NCI-H2227 (cell line): ENCODE measurements around the gene MMP2.
A peak's percentile ranks its signal among the peaks of the same experiment; 100 is the strongest.

Source experiments
- DNase-seq: peaks from one replicate; lab custom pipeline; 2025; ENCODE audit not compliant: unreplicated experiment; lab: John Stamatoyannopoulos, UW

The MMP2 gene

DNA sequence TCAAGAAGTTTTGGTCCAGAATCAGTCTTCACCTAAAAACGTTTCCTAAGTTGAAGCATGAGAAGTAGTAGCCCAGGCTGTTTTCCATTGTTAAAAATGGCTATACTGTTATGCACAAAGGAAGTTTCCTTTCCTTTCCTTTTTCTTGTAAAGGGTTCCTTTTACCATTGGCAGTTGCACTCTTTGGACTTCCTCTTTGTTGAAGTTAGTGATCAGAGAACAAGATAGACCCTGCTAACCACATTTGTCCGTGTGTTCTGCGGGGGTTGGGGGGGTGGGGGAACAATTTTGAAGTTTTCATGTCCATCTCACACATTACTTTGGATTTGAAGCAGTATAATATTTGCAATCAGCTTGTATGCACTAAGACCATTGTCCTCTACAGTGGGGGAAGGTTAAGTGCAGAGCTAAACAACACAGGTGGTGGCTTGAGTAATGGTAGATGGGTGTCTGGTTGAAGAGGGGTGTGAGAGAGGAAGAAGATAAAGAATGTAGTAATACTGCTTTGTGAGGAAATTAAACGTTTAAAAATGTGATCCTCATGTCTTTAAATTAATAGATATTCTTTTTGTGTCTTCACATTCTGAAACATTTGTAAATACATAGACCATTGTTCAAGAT lies 31.3 kb downstream of the MMP2 start:
- no peak for DNase-seq

DNA sequence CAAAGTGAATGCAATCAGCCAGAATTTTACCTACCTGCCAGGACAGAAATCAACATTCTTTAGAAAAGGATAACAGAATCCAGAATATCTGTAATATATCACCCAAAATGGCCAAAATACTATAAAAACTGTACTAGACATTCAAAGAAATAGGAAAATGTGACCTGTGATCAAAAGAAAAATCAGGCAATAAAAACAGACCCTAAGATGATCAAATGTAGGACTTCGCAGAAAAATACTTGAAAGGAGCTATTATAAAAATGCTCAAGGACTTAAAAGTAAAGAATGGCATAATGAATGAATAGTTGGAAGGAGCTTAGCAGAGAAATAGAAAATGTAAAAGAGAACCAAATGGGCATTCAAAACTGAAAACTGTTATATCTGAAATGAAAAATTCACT lies 33.9 kb downstream of the MMP2 start:
- no peak for DNase-seq

DNA sequence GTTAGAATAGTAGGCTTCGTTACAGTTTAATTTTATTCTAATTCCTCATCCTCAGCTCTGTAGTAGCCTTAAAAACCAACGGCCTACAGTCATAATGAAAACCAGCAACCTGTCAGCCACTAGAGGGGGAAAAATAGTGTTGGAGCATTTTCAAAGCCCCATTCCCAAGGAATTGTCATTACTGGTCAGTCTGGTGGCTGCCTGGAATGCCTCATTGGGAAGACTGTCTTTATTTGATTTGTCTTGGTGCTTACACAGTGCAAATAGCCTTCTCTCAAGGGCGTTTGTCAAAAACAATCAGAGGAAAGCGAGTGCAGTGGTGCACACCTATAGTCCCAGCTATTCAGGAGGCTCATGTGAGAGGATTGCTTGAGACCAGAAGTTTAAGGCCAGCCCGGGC lies 34.6 kb downstream of the MMP2 start:
- DNase-seq = no peak

DNA sequence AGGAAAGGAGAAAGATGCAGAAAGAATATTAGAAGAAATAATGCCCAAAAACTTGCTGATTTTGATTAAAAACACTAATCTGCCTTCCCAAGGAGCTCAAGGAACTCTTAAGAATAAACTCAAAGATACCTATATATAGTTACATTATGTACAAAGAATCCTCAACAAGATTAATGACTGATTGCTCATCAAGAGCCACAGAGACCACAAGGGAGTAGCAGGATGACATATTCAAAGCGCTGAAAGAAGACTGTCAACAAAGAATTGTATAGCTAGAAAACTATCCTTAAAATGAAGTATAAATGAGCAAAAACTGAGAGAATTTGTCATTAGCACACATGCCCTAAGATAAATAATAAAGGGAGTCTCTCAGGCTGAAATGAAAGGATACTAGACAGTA lies 36.1 kb downstream of the MMP2 start:
- DNase-seq = no peak

DNA sequence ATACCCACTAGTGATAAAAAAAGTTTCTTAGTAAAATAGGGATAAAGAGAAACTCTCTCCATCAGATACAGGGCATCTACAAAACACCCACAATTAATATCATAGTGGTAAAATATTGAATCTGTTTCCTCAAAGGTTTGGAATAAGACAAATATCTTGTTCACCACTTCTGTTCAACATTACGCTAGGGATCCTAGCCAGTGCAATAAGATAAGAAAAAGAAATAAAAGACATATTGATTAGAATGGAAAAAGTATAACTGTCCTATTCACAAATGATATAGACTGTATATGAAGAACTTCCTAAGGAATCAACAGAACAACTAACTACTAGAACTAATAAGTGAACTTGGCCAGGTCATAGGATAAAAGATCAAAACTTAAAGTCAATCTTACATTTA lies 42.8 kb downstream of the MMP2 start:
- no peak for DNase-seq

DNA sequence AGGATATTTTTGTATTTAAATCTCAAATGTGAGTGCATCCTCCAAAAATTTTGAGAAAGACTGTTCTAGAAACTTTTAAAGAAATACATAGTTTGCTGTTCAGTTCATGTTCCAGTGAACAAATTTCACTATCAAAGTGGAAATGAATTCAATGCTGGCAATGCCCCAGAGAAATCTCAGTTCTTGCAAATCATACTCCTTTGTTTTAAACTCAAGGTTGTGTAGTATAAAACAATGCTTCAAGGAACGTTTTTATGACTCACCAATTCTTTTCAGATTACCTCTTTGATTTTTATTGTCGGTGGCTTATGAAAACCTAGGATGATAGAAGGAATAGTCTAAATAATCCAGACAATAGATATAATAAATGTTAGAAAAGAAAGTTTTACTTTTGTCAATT lies 47.4 kb downstream of the MMP2 start:
- DNase-seq = no peak

DNA sequence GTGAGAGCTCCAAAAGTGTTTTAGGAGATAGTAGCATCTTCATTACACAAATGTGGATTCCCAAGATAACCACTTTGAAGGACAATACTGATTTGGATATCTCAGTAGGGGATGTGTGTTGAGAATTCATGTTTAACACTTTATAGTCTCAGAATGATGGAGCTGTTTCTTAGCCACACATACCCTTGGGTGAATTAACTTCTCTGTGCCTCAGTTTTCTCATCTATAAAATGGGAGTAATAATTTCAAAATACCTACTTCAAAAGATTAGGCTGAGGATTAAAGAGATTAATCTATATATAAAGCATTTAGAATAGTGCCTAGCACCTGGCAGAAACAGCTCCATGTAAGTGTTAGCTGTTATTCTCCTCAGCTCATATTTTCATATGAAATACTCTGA lies 48.9 kb downstream of the MMP2 start:
- no peak for DNase-seq

DNA sequence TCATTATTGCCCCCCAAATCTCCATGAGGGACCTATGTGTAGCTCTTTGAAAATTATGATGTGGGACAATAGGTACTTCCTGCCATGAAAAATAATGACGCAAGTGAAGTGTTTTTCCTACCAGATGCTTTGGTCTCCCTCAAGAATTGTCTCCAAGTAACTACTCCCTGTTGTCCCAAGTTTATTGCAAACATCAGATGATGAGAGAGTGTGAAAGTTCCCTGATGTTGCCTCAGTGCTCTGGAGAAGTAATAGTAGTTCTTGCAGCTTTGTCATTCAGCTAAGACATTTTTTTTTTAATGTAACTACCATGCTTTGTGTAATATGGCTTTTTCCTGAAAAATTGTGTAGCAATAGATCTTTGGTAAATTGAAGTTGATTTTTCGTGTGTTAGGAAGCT lies 50.0 kb downstream of the MMP2 start:
- DNase-seq = no peak

DNA sequence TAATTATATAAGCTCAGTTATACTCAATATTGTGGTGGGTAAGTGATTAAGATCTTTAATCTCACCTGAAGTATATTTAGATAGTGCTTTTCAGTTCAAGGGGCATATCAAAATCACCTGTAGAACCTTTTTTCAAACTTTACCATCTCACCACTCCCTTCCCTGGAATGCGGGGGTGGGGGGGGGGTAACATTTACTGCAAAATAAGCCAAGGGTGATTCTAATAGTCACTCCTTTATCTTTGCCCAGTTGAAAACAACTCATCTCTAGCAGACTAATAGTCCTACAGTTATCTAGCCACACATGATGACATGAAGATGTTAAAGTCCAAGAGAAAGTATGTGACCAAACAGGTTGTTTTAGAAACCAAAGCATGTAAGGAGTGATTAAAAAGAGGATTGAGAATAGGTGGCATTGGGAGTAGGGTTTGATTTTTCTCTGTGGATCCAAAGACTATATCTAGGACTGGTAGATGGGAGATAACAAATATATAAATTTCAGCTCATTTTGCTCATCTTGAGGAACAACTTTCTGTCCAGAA lies 51.4 kb downstream of the MMP2 start:
- DNase-seq = no peak

DNA sequence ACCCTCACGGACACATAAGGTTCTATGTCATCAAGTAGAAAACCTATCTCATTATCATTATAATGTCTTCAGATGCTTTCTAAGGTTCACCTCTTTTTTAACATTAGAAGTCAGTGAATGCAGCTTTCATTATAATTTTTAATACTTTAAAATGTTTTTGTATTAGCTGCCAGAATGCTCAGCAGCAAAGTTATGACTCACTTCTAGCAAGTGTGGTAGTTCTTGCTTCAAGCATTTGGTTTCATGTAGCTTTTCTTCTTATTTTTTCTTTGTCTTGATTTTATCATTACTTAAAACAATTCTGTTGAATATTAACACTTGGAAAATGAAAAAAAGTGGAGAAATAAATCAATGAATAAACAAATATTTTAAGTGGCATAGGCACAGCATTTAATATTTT lies 53.2 kb downstream of the MMP2 start:
- no peak for DNase-seq

DNA sequence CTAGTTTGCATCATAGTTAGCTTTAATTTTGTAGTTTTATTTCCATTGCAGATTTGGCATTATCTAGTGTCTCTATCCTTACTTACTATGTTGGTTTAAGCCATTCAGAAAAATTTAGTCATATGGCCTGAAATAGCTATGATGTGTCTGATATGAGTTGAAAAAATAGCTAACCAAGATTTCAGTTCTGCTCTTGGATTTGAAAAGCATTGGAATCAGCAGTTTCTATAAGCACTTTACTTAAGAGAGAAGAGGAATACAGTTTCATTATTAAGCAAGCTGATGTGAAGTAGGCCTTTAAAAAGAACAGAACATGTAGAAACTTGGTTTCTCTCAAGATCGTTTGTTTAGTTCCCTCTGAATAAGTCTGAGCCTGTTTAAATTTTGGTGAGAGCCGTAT lies 55.8 kb downstream of the MMP2 start:
- no peak for DNase-seq

DNA sequence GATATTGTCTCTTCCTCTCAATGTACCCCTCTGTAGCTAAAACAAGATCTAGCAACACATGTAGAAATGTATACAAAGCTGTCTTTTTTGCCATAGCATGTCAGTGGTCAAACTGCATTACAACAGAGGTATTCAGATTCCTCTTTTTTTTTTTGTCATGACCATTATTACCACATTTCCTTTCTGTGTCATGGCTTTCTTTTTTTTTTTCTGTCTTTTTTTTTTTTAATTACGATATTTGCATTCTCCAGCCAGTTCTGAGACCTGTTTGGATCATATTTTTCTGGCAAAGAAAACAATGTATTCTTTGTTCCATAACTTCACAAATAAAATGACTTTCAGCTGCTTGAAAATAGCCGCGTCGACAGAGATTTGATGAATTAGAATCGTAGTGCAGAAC lies 60.1 kb downstream of the MMP2 start:
- DNase-seq = no peak

DNA sequence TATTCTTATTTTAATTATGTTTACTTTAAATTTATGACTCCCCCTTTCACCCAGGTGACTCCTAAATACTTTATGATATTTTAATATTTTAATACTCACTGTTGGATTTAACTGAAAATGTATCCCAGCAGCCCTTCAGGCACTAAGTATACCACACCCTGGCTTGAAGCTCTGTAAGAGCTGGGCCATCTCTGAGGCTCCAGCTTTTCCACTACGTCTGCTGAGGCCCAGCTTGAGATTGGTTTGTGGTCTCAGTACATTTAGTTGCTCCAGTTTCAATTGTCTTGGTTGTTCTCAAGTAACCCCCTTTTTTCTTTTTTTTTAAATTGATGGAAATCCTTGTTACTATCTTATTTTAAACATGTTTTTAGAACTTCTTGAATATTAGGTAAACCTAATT lies 60.5 kb downstream of the MMP2 start:
- DNase-seq = no peak

DNA sequence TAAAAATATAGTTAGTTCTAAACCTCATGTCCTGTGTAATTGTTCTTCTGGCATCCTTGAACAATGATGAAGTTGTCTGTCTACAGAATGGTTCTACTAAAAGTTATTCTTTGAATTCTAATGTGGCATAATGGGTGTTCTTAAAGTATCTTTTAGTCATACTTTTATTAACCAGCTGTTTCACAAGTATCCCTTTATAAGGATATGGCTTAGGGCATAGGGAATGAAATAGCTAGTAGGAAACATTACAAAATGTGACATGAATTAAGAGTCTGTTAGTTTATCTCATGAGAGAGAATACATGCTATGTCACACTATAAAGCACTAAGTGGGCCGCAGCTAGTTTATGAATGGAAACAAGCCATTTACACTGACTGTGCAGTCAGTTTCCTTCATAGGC lies 61.2 kb downstream of the MMP2 start:
- no peak for DNase-seq

DNA sequence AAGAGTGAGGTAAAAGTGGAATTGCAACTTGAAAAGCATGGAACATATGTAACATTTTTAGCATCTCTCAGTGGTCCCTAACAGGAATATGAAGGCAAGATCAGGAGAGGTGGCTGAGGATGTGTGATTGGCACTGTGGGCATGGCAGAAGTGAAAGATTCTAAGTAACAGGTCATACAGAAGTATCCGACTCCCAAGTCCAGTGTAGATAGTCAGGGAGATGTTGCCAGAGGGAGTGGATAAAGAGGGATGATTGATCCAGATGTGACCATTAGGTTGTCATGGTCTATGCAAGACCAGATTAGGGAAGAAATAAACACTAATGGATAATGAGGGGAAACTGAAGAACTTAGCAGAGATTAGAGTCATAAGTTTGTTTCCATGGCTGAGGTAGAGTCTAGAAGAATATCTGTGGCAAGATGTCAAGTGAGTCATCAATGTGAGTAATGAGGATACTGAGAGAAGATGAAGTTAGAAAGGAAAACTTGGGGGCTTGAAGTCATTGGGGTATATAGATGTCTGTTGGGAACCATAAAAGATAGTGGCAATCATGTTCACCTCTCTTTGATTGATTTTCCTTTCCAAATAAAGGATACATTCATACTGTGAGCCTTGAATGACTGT lies 63.6 kb downstream of the MMP2 start:
- no peak for DNase-seq

DNA sequence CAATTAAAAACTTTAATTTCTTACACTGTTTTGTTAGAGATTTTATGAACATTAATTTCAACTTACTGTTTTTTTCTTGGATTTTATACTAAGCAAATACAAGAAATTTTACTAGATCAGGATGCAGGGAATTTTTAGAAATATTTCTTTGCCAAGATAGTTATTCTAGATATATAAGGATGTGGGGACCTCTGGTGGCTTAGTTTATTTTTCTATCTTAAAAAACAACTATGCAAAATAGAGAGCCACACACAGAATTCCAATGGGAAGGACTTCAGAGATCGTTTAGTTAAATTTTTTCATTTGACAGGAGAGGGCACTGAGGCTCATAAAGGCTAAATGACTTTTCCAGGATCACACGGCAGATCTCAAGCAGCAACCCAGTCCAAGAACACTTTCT lies 64.5 kb downstream of the MMP2 start:
- peak; percentile 29 for DNase-seq

DNA sequence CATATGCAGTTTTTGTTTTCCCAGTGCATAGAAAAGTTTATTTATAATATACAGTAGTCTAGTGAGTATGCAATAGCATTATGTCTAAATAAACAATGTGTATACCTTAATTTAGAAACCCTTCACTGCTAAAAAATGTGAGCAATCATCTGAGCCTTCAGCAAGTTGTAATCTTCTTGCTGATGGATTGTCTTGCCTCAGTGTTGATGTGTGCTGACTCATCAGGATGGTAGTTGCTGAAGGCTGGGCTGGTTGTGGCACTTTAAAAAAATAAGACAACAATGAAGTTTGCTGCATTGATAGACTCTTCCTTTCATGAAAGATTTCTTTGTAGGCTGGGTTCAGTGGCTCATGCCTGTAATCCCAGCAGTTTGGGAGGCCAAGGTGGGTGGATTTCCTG lies 73.6 kb downstream of the MMP2 start:
- no peak for DNase-seq

DNA sequence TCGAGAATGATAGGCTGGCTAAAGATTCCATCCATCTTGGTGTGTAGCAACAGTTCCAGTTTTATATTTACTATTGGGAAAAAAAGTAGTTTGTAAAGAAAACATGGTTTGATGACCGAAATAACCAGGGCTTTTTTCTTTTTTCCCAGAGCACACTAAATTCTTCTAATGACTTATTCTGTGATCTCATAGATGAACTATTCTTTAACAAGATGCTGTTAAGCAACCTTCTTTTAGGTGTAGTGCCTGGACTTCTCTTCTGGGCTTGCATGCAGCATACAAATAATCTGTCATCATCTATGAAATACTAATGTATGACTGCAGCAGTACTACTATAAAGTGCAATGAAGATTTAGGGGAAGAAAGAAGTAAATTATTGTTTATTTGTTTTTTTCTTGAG lies 76.4 kb downstream of the MMP2 start:
- DNase-seq = no peak
